Stimulated activated CD8-positive, alpha-beta memory T cell treated with anti-CD3 and anti-CD28 coated beads, Interleukin-15, amount 100 ng/mL, for 1 hour (primary cell): ENCODE data around the gene NRXN3.
"Not testable (repeated sequence)": the region's sequence is repeated elsewhere in the genome, so short reads cannot be mapped to it uniquely, and the experiment has no call there.

Experiments
- DNase-seq: peaks from one replicate; pipeline ENCODE4 v3.0.0-alpha.2; 2020; ENCODE audit warnings: low read depth

Gene NRXN3

GRCh38 chr14:78487573-78487972 lies 317.4 kb downstream of the NRXN3 start:
- not testable (repeated sequence) for DNase-seq

GRCh38 chr14:78488938-78489337 lies 318.8 kb downstream of the NRXN3 start:
- DNase-seq: no peak

- DNase-seq: no peak
Measured at GRCh38 chr14:78491048-78491447, 320.9 kb downstream of the NRXN3 start.

- no peak for DNase-seq
Measured at GRCh38 chr14:78498062-78498595, 328.0 kb downstream of the NRXN3 start.

GRCh38 chr14:78501909-78502308 lies 331.7 kb downstream of the NRXN3 start:
- DNase-seq: no peak

- DNase-seq: no peak
Measured at GRCh38 chr14:78508023-78508422, 337.9 kb downstream of the NRXN3 start.

GRCh38 chr14:78509516-78509915 lies 339.3 kb downstream of the NRXN3 start:
- no peak for DNase-seq

- no peak for DNase-seq
Measured at GRCh38 chr14:78512021-78512420, 341.8 kb downstream of the NRXN3 start.

- no peak for DNase-seq
Measured at GRCh38 chr14:78519863-78520262, 349.7 kb downstream of the NRXN3 start.

GRCh38 chr14:78524196-78524595 lies 354.0 kb downstream of the NRXN3 start:
- no peak for DNase-seq

- no peak for DNase-seq
Measured at GRCh38 chr14:78524766-78525165, 354.6 kb downstream of the NRXN3 start.

GRCh38 chr14:78530078-78530477 lies 359.9 kb downstream of the NRXN3 start:
- no peak for DNase-seq

- no peak for DNase-seq
Measured at GRCh38 chr14:78534141-78534540, 364.0 kb downstream of the NRXN3 start.

- DNase-seq: no peak
Measured at GRCh38 chr14:78535041-78535440, 364.9 kb downstream of the NRXN3 start.

GRCh38 chr14:78541788-78542187 lies 371.6 kb downstream of the NRXN3 start:
- DNase-seq: not testable (repeated sequence)

- DNase-seq: no peak
Measured at GRCh38 chr14:78543433-78543832, 373.3 kb downstream of the NRXN3 start.

GRCh38 chr14:78561074-78561473 lies 390.9 kb downstream of the NRXN3 start:
- no peak for DNase-seq

- DNase-seq: peak; percentile 27
Measured at GRCh38 chr14:78566026-78566858, 396.1 kb downstream of the NRXN3 start.

- DNase-seq: no peak
Measured at GRCh38 chr14:78566859-78567172, 396.6 kb downstream of the NRXN3 start.

- DNase-seq: no peak
Measured at GRCh38 chr14:78567343-78567742, 397.2 kb downstream of the NRXN3 start.

- not testable (repeated sequence) for DNase-seq
Measured at GRCh38 chr14:78573736-78574135, 403.6 kb downstream of the NRXN3 start.

- DNase-seq: no peak
Measured at GRCh38 chr14:78576437-78577166, 406.4 kb downstream of the NRXN3 start.

- DNase-seq: no peak
Measured at GRCh38 chr14:78581229-78581628, 411.1 kb downstream of the NRXN3 start.
